HT1080 (cell line): Measurements from ENCODE around the gene MAML1. TPM values are rescaled to one million over a fixed set of nuclear protein-coding genes. Genes with fewer than 3 reads are reported as not detected.
"Not testable (repeated sequence)": the region's sequence is repeated elsewhere in the genome, so short reads cannot be mapped to it uniquely, and the experiment has no call there.

Source experiments
- DNase-seq: peaks from one replicate; pipeline ENCODE4 v3.0.0-alpha.2; 2015; ENCODE audit warnings: low read depth
- polyA plus RNA-seq, 2 experiments: library from polyadenylated mRNA; depleted of rRNA; stranded (reverse); fragments of >200 nt; gene quantifications; 2 replicates each; pipeline ENCODE4 v1.2.3, GENCODE V29; 2015
- total RNA-seq: library from RNA; depleted of rRNA; stranded (reverse); fragments of >200 nt; shearing (Covaris generic); gene quantifications from 2 replicates; pipeline ENCODE4 v1.2.3, GENCODE V29; 2014; rRNA removed

Gene MAML1
- 10.4 and 13.5 TPM in 2 replicates for total RNA-seq
- 17.0 and 20.2 TPM in 2 replicates for polyA plus RNA-seq (2015; cell fraction: cytosol; rRNA removed)
- polyA plus RNA-seq (2015; cell fraction: nucleus; rRNA removed) = 19.4 and 19.5 TPM in 2 replicates

- peak; percentile 100 for DNase-seq
These were observed at the start of gene MAML1 for GRCh38 chr5:179732412-179732917. TSS of gene MAML1 (plus strand) at chr5:179732822. CDS start at chr5:179733113, 291 bp downstream.

- not testable (repeated sequence) for DNase-seq
These were observed 43.4 kb upstream of the MAML1 start for GRCh38 chr5:179689212-179689611.

GRCh38 chr5:179694561-179694960 is 38.1 kb upstream of the MAML1 start:
- DNase-seq = no peak

GRCh38 chr5:179696603-179697002 is 36.0 kb upstream of the MAML1 start:
- DNase-seq = no peak

- DNase-seq = no peak
These were observed 35.5 kb upstream of the MAML1 start for GRCh38 chr5:179697108-179697507.

- not testable (repeated sequence) for DNase-seq
These were observed 35.1 kb upstream of the MAML1 start for GRCh38 chr5:179697543-179697942.

- peak; percentile 100 for DNase-seq
These were observed 34.4 kb upstream of the MAML1 start for GRCh38 chr5:179697993-179698934.

- DNase-seq = peak; percentile 18
These were observed 33.5 kb upstream of the MAML1 start, which contains the start of gene CANX for GRCh38 chr5:179698935-179699615. TSS of gene CANX (plus strand) at chr5:179698967. CDS start at chr5:179705682, 6,715 bp downstream.

- peak; percentile 29 for DNase-seq
These were observed 32.9 kb upstream of the MAML1 start for GRCh38 chr5:179699616-179700237.

GRCh38 chr5:179700401-179700918 is 32.2 kb upstream of the MAML1 start:
- no peak for DNase-seq

GRCh38 chr5:179716286-179716685 is 16.3 kb upstream of the MAML1 start:
- no peak for DNase-seq

- no peak for DNase-seq
These were observed 12.4 kb upstream of the MAML1 start for GRCh38 chr5:179720222-179720621.

- DNase-seq = no peak
These were observed 8.5 kb upstream of the MAML1 start for GRCh38 chr5:179724163-179724562.

GRCh38 chr5:179727106-179727505 is 5.5 kb upstream of the MAML1 start:
- no peak for DNase-seq

- no peak for DNase-seq
These were observed 3.3 kb upstream of the MAML1 start for GRCh38 chr5:179729303-179729702.

GRCh38 chr5:179729727-179730126 is 2.9 kb upstream of the MAML1 start:
- DNase-seq = no peak

GRCh38 chr5:179730356-179730755 is 2.3 kb upstream of the MAML1 start:
- DNase-seq = no peak

GRCh38 chr5:179730852-179731251 is 1.8 kb upstream of the MAML1 start:
- no peak for DNase-seq

GRCh38 chr5:179731791-179732411 is 721 bp upstream of the MAML1 start:
- DNase-seq = no peak

GRCh38 chr5:179732918-179733771 is 523 bp downstream of the MAML1 start:
- peak; percentile 25 for DNase-seq
